Measurements from ENCODE around the gene NPIPA8.
"Not testable (repeated sequence)": the region's sequence is repeated elsewhere in the genome, so short reads cannot be mapped to it uniquely, and the experiment has no call there.

DNA sequence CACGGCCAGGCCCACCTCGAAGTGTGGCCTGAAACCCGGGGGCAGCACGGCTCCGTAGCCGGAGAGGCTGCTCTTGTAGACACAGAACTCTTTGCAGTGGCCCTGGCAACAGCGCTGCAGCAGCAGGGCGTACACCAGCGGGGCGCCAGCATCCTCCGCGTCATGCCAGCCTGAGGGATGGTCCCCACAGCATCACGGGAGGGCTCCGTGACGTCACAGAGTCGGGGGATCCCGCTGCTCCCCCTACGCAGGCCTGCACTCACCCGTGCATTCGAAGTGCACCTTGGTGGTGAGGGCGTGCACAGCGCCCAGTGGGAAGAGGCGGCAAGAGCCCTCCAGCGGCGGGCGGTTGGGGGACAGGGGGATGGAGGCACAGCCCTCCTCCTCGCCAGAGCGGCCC, 46.2 kb upstream of the NPIPA8 start:
- not testable (repeated sequence) for TF ChIP-seq EZH2 (optimal IDR thresholded peaks at IDR 0.05; ENCODE audit: low read depth, low read length); EZH2phosphoT487 (IDR thresholded peaks at IDR 0.05; ENCODE audit: low read length)
- TF ChIP-seq, protein P1, sequence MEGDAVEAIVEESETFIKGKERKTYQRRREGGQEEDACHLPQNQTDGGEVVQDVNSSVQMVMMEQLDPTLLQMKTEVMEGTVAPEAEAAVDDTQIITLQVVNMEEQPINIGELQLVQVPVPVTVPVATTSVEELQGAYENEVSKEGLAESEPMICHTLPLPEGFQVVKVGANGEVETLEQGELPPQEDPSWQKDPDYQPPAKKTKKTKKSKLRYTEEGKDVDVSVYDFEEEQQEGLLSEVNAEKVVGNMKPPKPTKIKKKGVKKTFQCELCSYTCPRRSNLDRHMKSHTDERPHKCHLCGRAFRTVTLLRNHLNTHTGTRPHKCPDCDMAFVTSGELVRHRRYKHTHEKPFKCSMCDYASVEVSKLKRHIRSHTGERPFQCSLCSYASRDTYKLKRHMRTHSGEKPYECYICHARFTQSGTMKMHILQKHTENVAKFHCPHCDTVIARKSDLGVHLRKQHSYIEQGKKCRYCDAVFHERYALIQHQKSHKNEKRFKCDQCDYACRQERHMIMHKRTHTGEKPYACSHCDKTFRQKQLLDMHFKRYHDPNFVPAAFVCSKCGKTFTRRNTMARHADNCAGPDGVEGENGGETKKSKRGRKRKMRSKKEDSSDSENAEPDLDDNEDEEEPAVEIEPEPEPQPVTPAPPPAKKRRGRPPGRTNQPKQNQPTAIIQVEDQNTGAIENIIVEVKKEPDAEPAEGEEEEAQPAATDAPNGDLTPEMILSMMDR (IDR thresholded peaks at IDR 0.05; ENCODE audit: low read length): not testable (repeated sequence)

Measured in MM.1S (cell line).